ENCODE data around the gene GUCA1A. TPM values are rescaled to one million over a fixed set of nuclear protein-coding genes. Genes with fewer than 3 reads are reported as not detected.

The GUCA1A gene
- total RNA-seq, 1 experiment from 2014 or later = not detected

DNA sequence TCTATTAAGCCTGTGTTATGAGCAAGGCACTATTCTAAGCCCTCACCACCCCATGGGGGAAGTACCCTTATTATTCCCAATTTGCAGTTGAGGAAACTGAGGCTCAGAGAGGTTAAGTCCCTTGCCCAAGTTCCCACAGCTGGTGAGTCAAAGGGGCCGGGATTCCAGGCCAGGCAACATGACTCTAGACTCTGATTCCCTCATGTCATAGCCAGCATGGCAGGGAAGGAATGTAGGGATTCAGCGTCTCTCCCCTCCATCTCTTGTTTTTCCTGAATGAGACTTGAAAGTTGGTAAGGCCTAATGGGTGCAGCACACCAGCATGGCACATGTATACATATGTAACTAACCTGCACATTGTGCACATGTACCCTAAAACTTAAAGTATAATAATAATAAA lies 37.4 kb upstream of the GUCA1A start:
- CTCF ChIA-PET = no interaction called here
- H3K4me2 ChIP-seq (ENCODE audit: low read length) = peak overlapping the region; percentile 18
- POLR2A ChIA-PET = interaction anchor here (0.7 to 1.5 kb wide), 2 partner anchors 11 to 28 kb away, joined by 3 read pairs; no protein-coding TSS in a partner anchor
- intact Hi-C loops (cut with micrococcal nuclease) = no loop called here
- no TSS peak for BruUV-seq (replicated peaks)
- H3K27me3 ChIP-seq (ENCODE audit: insufficient read depth, low read length) = no peaks in the 10 kb centered on the region
- H2AFZ ChIP-seq (ENCODE audit: low read depth, low read length, poor library complexity, severe bottlenecking) = no peak overlapping the region
- H3K9me3 ChIP-seq (ENCODE audit: control insufficient read depth in 1 of 2, insufficient read depth in 1 of 2, low read depth in 1 of 2, low read length in 2 of 2) = no peaks in the 10 kb centered on the region
- no peak for ATAC-seq
- peaks cover 0 to 12% of the 10 kb centered on the region in 2 experiments; a peak in 1 of 4 replicates for H3K36me3 ChIP-seq (ENCODE audit: control insufficient read depth in 1 of 2, insufficient read depth in 2 of 2, low read length in 2 of 2)
- H3K9ac ChIP-seq (ENCODE audit: low read length) = no peak overlapping the region
- peaks cover 54 to 87% of the 10 kb centered on the region in 2 experiments for H3K4me1 ChIP-seq (ENCODE audit: control insufficient read depth in 1 of 2, insufficient read depth in 2 of 2, low read length in 2 of 2)
- peaks cover 63% of the 10 kb centered on the region for H3K79me2 ChIP-seq (ENCODE audit: insufficient read depth, low read length)
- TF ChIP-seq CBX3 (IDR thresholded peaks at IDR 0.05; ENCODE audit: low read depth) (no peak), SRF (IDR thresholded peaks at IDR 0.05; ENCODE audit: low read depth) (no peak), ZFX (IDR thresholded peaks at IDR 0.05) (no peak)
- no peaks in the 10 kb centered on the region for H4K20me1 ChIP-seq (ENCODE audit: insufficient read depth)
- no peaks in the 10 kb centered on the region for H3K9me2 ChIP-seq (ENCODE audit: insufficient read depth)
- RAD21 ChIA-PET (ENCODE audit: low non-redundant PET in 1 of 2, low total read pairs in 2 of 2, uncharacterized antibody in 2 of 2, unreplicated experiment in 2 of 2) = no interaction called here
- DNase-seq (ENCODE audit: low read depth, low spot score) = no peak
- H3K4me3 ChIP-seq (replicated peaks in 1 of 2; ENCODE audit: low read depth in 1 of 2, low read length in 2 of 2) = no peak overlapping the region
- peak overlapping the region; percentile 89; the same call in 1 of the 2 replicates for H3K27ac ChIP-seq (ENCODE audit: low read depth, low read length)

DNA sequence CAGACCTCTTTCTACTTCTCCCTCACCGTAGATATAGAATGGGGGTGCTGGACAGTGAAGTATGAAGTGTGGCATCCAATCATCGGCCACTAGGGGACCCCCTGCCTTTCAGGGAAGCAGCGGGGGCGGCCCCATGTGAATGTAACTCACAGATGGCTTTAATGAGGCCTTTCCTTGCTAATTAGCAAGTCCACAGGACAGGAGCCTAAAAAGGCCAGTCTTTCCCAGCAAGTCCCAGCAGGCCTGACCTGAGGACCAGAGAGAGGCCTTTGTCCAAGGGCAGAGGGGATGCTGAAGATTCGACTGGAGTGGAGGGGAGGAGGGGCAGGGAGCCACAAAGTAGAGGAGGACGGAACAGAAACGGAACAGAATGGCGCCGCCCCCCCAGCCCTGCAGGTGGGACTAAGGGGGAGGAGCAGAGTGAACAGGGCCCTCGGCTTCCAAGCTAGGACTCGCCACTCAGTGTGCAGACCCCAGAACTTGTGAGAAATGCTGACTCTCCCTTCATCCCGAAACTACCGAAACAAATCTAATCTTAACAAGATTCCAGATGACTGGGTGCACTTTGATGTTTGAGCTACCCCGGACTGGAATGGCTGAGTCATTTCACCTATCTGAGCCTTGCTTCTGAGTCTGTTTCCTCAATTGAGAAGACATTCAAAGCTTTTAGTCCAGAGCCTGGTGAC lies 36.5 kb upstream of the GUCA1A start:
- Histone ChIP-seq H3K4me2 (ENCODE audit: low read length) (peak overlapping the region; percentile 72), H3K36me3 (ENCODE audit: control insufficient read depth in 1 of 2, insufficient read depth in 2 of 2, low read length in 2 of 2) (peaks cover 0 to 12% of the 10 kb centered on the region in 2 experiments; a peak in 1 of 4 replicates), H3K4me3 (replicated peaks in 1 of 2; ENCODE audit: low read depth in 1 of 2, low read length in 2 of 2) (peak overlapping the region; percentile 28 to 36), H3K27me3 (ENCODE audit: insufficient read depth, low read length) (no peaks in the 10 kb centered on the region), H3K27ac (ENCODE audit: low read depth, low read length) (peak overlapping the region; percentile 89), H3K9me2 (ENCODE audit: insufficient read depth) (no peaks in the 10 kb centered on the region), H3K4me1 (ENCODE audit: control insufficient read depth in 1 of 2, insufficient read depth in 2 of 2, low read length in 2 of 2) (peaks cover 63 to 90% of the 10 kb centered on the region in 2 experiments), H4K20me1 (ENCODE audit: insufficient read depth) (no peaks in the 10 kb centered on the region), H2AFZ (ENCODE audit: low read depth, low read length, poor library complexity, severe bottlenecking) (no peak overlapping the region), H3K9me3 (ENCODE audit: control insufficient read depth in 1 of 2, insufficient read depth in 1 of 2, low read depth in 1 of 2, low read length in 2 of 2) (no peaks in the 10 kb centered on the region), H3K9ac (ENCODE audit: low read length) (peak overlapping the region; percentile 93), H3K79me2 (ENCODE audit: insufficient read depth, low read length) (peaks cover 68% of the 10 kb centered on the region)
- TF ChIP-seq SP1 (IDR thresholded peaks at IDR 0.05; ENCODE audit: low read depth) = no peak
- no peak for TF ChIP-seq FOSL1 (IDR thresholded peaks at IDR 0.05; ENCODE audit: low read depth)
- 0 out of 2 replicates have a peak, but pooled peaks have one; percentile 42 for TF ChIP-seq POLR2AphosphoS5 (IDR thresholded peaks at IDR 0.05; ENCODE audit: low read depth, low read length)
- TF ChIP-seq, protein P1, sequence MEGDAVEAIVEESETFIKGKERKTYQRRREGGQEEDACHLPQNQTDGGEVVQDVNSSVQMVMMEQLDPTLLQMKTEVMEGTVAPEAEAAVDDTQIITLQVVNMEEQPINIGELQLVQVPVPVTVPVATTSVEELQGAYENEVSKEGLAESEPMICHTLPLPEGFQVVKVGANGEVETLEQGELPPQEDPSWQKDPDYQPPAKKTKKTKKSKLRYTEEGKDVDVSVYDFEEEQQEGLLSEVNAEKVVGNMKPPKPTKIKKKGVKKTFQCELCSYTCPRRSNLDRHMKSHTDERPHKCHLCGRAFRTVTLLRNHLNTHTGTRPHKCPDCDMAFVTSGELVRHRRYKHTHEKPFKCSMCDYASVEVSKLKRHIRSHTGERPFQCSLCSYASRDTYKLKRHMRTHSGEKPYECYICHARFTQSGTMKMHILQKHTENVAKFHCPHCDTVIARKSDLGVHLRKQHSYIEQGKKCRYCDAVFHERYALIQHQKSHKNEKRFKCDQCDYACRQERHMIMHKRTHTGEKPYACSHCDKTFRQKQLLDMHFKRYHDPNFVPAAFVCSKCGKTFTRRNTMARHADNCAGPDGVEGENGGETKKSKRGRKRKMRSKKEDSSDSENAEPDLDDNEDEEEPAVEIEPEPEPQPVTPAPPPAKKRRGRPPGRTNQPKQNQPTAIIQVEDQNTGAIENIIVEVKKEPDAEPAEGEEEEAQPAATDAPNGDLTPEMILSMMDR (IDR thresholded peaks at IDR 0.05 in 2 of 3, conservative IDR thresholded peaks at IDR 0.05 in 1 of 3; ENCODE audit: borderline replicate concordance in 1 of 3, insufficient read depth in 1 of 3, low read depth in 2 of 3, low read length in 2 of 3) = peak in 2 of 3 experiments; percentile 45 to 57; a peak in 4 of 6 replicates
- TF ChIP-seq YY1 (IDR thresholded peaks at IDR 0.05; ENCODE audit: extremely low read depth, insufficient replicate concordance, low read depth, low read length) = no peak
- TF ChIP-seq ELF1 (IDR thresholded peaks at IDR 0.05; ENCODE audit: borderline replicate concordance, low read depth) = no peak
- peak; percentile 31; the same call in 1 of the 2 replicates for TF ChIP-seq ZFX (IDR thresholded peaks at IDR 0.05)
- TF ChIP-seq SRF (IDR thresholded peaks at IDR 0.05; ENCODE audit: low read depth) = no peak
- TF ChIP-seq JUND (IDR thresholded peaks at IDR 0.05) = no peak
- no peak for TF ChIP-seq RAD21 (IDR thresholded peaks at IDR 0.05; ENCODE audit: low read depth)
- TF ChIP-seq SIN3A (IDR thresholded peaks at IDR 0.05; ENCODE audit: low read depth) = no peak
- TF ChIP-seq, protein P2, sequence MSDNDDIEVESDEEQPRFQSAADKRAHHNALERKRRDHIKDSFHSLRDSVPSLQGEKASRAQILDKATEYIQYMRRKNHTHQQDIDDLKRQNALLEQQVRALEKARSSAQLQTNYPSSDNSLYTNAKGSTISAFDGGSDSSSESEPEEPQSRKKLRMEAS (IDR thresholded peaks at IDR 0.05) = no peak
- TF ChIP-seq TCF7L2 (IDR thresholded peaks at IDR 0.05; ENCODE audit: borderline replicate concordance, extremely low read depth, insufficient read depth, insufficient read length) = peak; percentile 91
- TF ChIP-seq, protein P3, sequence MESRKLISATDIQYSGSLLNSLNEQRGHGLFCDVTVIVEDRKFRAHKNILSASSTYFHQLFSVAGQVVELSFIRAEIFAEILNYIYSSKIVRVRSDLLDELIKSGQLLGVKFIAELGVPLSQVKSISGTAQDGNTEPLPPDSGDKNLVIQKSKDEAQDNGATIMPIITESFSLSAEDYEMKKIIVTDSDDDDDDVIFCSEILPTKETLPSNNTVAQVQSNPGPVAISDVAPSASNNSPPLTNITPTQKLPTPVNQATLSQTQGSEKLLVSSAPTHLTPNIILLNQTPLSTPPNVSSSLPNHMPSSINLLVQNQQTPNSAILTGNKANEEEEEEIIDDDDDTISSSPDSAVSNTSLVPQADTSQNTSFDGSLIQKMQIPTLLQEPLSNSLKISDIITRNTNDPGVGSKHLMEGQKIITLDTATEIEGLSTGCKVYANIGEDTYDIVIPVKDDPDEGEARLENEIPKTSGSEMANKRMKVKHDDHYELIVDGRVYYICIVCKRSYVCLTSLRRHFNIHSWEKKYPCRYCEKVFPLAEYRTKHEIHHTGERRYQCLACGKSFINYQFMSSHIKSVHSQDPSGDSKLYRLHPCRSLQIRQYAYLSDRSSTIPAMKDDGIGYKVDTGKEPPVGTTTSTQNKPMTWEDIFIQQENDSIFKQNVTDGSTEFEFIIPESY (IDR thresholded peaks at IDR 0.05; ENCODE audit: extremely low read depth, insufficient replicate concordance, low read length) = no peak
- peak; percentile 88 for DNase-seq (ENCODE audit: low read depth, low spot score)
- BruUV-seq (replicated peaks) = no TSS peak
- ChIA-PET CTCF (interaction anchor here (0.8 to 1.7 kb wide), 2 partner anchors 37 to 41 kb away, joined by 3 to 6 read pairs; no protein-coding TSS in a partner anchor), POLR2A (interaction anchor here (0.6 to 1.6 kb wide), 7 partner anchors 12 to 43 kb away, joined by 3 to 11 read pairs (median 3); no protein-coding TSS in a partner anchor), RAD21 (ENCODE audit: low non-redundant PET in 1 of 2, low total read pairs in 2 of 2, uncharacterized antibody in 2 of 2, unreplicated experiment in 2 of 2) (interaction anchor here in 1 of 2 experiments (0.6 kb wide), 1 partner anchor 17 kb away, joined by 3 read pairs; no protein-coding TSS in a partner anchor)
- intact Hi-C loops (cut with micrococcal nuclease) = no loop called here
- peak; percentile 75 for ATAC-seq
